ENCODE results near the gene GLS.
"Not testable (repeated sequence)": the region's sequence is repeated elsewhere in the genome, so short reads cannot be mapped to it uniquely, and the experiment has no call there.

- not testable (repeated sequence) for TF ChIP-seq CTCF (IDR thresholded peaks at IDR 0.05; ENCODE audit: low read depth, low read length); EZH2phosphoT487 (IDR thresholded peaks at IDR 0.05; ENCODE audit: low read depth)
Observed at GRCh38 chr2:190995315-190995714, 114.7 kb downstream of the GLS start.
